Mesenchymal stem cell (in vitro differentiated cells and primary cell): Measurements from ENCODE around the gene SKOR1.

Experiments
- DNase-seq: peaks from one replicate; pipeline ENCODE4 v3.0.0-alpha.2; 2013
- H2AFZ ChIP-seq: one replicate; pipeline ENCODE4 v1.6.1; 2013; ENCODE audit warnings: low read depth, mild to moderate bottlenecking, control low read depth, inconsistent platforms, low read length, moderate library complexity
- H2AK5ac ChIP-seq: 2 replicates; pipeline ENCODE4 v1.6.1; 2013; ENCODE audit warnings: low read length, moderate library complexity, mild to moderate bottlenecking, inconsistent platforms; ENCODE audit not compliant: severe bottlenecking
- H2BK120ac ChIP-seq: one replicate; pipeline ENCODE4 v1.6.1; 2013; ENCODE audit warnings: low read depth, mild to moderate bottlenecking, inconsistent platforms, low read length, moderate library complexity
- H2BK12ac ChIP-seq, 2 experiments: one replicate each; pipeline ENCODE4 v1.6.1; 2013; ENCODE audit warnings: inconsistent platforms in 2 of 2, low read length in 2 of 2, mild to moderate bottlenecking in 2 of 2, moderate library complexity in 2 of 2, control low read depth in 1 of 2
- H2BK15ac ChIP-seq: one replicate; pipeline ENCODE4 v1.6.1; 2013; ENCODE audit warnings: mild to moderate bottlenecking, low read depth, inconsistent platforms; ENCODE audit not compliant: poor library complexity, severe bottlenecking
- H2BK5ac ChIP-seq: 2 replicates; pipeline ENCODE4 v1.6.1; 2013; ENCODE audit warnings: low read depth, mild to moderate bottlenecking, low read length, control low read depth, inconsistent platforms; ENCODE audit not compliant: poor library complexity, severe bottlenecking
- H3K14ac ChIP-seq, 2 experiments: one replicate each; pipeline ENCODE4 v1.6.1; 2013; ENCODE audit warnings: inconsistent platforms in 2 of 2, low read length in 2 of 2, control low read depth in 1 of 2, mild to moderate bottlenecking in 1 of 2, moderate library complexity in 1 of 2
- H3K18ac ChIP-seq, 2 experiments: one replicate each; pipeline ENCODE4 v1.6.1; 2013; ENCODE audit warnings: inconsistent platforms in 2 of 2, low read length in 2 of 2, control low read depth in 1 of 2, low read depth in 1 of 2, mild to moderate bottlenecking in 1 of 2
- H3K23ac ChIP-seq, 2 experiments: one replicate each; pipeline ENCODE4 v1.6.1; 2013; ENCODE audit warnings: inconsistent platforms in 2 of 2, low read length in 2 of 2, mild to moderate bottlenecking in 2 of 2, moderate library complexity in 2 of 2, control low read depth in 1 of 2
- H3K27ac ChIP-seq: 2 replicates; pipeline ENCODE4 v1.5.1; 2013; ENCODE audit warnings: mild to moderate bottlenecking, moderate library complexity, low read length, control low read depth, inconsistent platforms; ENCODE audit not compliant: poor library complexity, severe bottlenecking
- H3K27me3 ChIP-seq, 2 experiments: 2 replicates each; pipeline versions ENCODE4 v1.6.1 to v1.7.0; 2013; ENCODE audit warnings: low read length in 2 of 2, mild to moderate bottlenecking in 2 of 2, moderate library complexity in 2 of 2, control low read depth in 1 of 2, inconsistent platforms in 1 of 2; ENCODE audit not compliant: control insufficient read depth in 1 of 2, insufficient read depth in 1 of 2
- H3K36me3 ChIP-seq, 2 experiments: 2 replicates each; pipeline versions ENCODE4 v1.6.1 to v1.7.0; 2013; ENCODE audit warnings: low read length in 2 of 2, control low read depth in 1 of 2, inconsistent platforms in 1 of 2, low read depth in 1 of 2, mild to moderate bottlenecking in 1 of 2; ENCODE audit not compliant: insufficient read depth in 2 of 2, control insufficient read depth in 1 of 2
- H3K4ac ChIP-seq, 2 experiments: one replicate each; pipeline ENCODE4 v1.6.1; 2013; ENCODE audit warnings: inconsistent platforms in 2 of 2, low read length in 2 of 2, mild to moderate bottlenecking in 2 of 2, moderate library complexity in 2 of 2, control low read depth in 1 of 2, low read depth in 1 of 2
- H3K4me1 ChIP-seq: 2 replicates; pipeline ENCODE4 v1.6.1; 2013; ENCODE audit warnings: low read depth, low read length, control low read depth; ENCODE audit not compliant: control insufficient read depth, insufficient read depth
- H3K4me2 ChIP-seq: 2 replicates; pipeline ENCODE4 v1.6.1; 2013; ENCODE audit warnings: low read length, mild to moderate bottlenecking, inconsistent platforms; ENCODE audit not compliant: poor library complexity, severe bottlenecking
- H3K4me3 ChIP-seq, 2 experiments: 2 replicates each; pipeline versions ENCODE4 v1.5.1 to v1.7.0; 2013; ENCODE audit warnings: low read length in 2 of 2, mild to moderate bottlenecking in 2 of 2, control low read depth in 1 of 2, low read depth in 1 of 2; ENCODE audit not compliant: insufficient read depth in 1 of 2
- H3K79me1 ChIP-seq: replicated peaks from 2 replicates; pipeline ENCODE4 v1.6.1; 2013; ENCODE audit warnings: mild to moderate bottlenecking, control low read depth, low read length, inconsistent platforms; ENCODE audit not compliant: poor library complexity, severe bottlenecking
- H3K9ac ChIP-seq: 2 replicates; pipeline ENCODE4 v1.7.0; 2013; ENCODE audit warnings: mild to moderate bottlenecking, low read length, moderate library complexity
- H3K9me3 ChIP-seq: 2 replicates; pipeline ENCODE4 v1.7.0; 2013; ENCODE audit warnings: mild to moderate bottlenecking, low read length; ENCODE audit not compliant: control insufficient read depth
- H4K8ac ChIP-seq: one replicate; pipeline ENCODE4 v1.6.1; 2013; ENCODE audit warnings: inconsistent platforms, mild to moderate bottlenecking, low read length, moderate library complexity
- H4K91ac ChIP-seq: one replicate; pipeline ENCODE4 v1.6.1; 2013; ENCODE audit warnings: mild to moderate bottlenecking, low read length, inconsistent platforms
- WGBS: methylation state at CpG from one replicate; pipeline ENCODE4 v1.1.7; 2013; ENCODE audit warnings: mixed read lengths; 5-methylcytosine and 5-hydroxymethylcytosine counted together

SKOR1 gene

DNA sequence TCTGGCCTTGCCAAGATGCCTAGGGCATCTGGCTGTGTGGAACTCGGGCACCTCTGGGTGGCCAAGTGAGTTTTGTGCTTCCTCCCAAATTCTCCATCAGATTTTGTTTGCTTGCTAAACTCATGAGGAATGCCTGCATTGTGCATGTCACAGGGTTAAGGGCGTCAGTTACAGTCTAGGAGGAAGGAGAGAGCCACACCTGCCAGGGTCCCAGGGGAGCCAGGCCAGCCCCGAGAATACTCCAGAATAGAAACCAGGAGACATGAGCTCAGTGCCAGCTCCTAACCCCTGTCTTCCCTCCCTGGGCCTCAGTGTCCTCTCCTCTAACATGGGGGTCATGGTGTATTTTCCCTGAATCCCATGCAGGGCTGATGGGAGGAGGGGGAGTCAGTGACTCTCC lies 22.0 kb upstream of the SKOR1 start:
- peaks cover 30% of the 10 kb centered on the region for H3K4me1 ChIP-seq
- H3K36me3 ChIP-seq = peaks cover 13 to 18% of the 10 kb centered on the region in 2 experiments
- H2BK15ac ChIP-seq = no peak overlapping the region
- no peak overlapping the region for H3K23ac ChIP-seq
- H3K14ac ChIP-seq = no peak overlapping the region
- H3K27me3 ChIP-seq = no peaks in the 10 kb centered on the region
- H2AFZ ChIP-seq = no peak overlapping the region
- H2BK120ac ChIP-seq = no peak overlapping the region
- H3K9me3 ChIP-seq = no peaks in the 10 kb centered on the region
- no peak overlapping the region for H4K91ac ChIP-seq
- H2BK5ac ChIP-seq = no peak overlapping the region
- H3K27ac ChIP-seq = no peak overlapping the region
- no peak overlapping the region for H3K9ac ChIP-seq
- H2BK12ac ChIP-seq = no peak overlapping the region
- H3K4me3 ChIP-seq = no peak overlapping the region
- H3K18ac ChIP-seq = no peak overlapping the region
- no peak overlapping the region for H3K4ac ChIP-seq
- H3K4me2 ChIP-seq = no peak overlapping the region
- peak overlapping the region; percentile 38 for H2AK5ac ChIP-seq
- H4K8ac ChIP-seq = no peak overlapping the region
- no peaks in the 10 kb centered on the region for H3K79me1 ChIP-seq
- DNase-seq = no peak
- 73% methylated on average over 2 of the region's 3 CpGs for WGBS

DNA sequence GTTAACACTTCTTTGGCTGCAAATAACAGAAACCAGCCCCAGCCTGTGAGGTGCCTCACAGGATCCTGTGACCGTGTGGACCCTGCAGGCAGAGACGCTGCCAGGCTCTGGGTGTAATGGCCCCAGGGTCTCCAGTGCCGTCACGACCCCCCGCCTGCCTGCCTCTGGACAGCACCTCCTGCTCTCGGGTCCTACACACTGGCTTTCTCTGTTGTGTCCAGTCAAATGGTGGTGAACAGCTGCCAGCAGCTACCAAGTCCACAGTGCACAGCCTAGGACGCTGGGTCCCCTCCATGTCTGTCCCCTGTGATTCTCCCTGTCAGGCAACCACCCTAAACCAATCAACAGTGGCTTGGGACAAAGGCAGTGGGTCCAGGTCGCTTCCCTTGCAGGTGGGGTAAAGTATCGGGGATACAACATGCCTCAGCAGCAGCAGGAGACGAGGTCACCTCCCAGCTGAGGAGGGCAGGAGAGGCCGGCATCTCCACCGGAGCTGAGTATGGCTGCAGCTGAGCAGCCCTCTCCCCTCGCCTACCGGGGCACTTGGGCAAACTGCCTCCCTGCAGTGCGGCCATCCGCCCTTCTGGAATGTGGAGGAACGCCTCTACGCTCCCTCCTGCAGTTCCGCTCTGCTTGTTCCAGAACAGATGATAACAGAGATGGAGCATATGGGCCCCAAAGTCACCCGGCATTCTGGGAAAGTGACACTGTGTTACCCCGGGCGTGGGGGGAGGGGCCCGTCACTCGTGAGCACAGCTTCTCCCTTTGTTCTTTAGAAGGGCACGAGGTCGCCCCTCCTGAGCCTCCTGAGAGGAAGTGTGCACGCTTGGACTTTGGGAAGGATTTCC lies 21.1 kb upstream of the SKOR1 start:
- H3K23ac ChIP-seq = no peak overlapping the region
- no peak overlapping the region for H2BK5ac ChIP-seq
- no peak overlapping the region for H2BK120ac ChIP-seq
- H3K79me1 ChIP-seq = no peaks in the 10 kb centered on the region
- H3K14ac ChIP-seq = no peak overlapping the region
- H2AFZ ChIP-seq = no peak overlapping the region
- H2BK15ac ChIP-seq = no peak overlapping the region
- H3K18ac ChIP-seq = no peak overlapping the region
- H3K4me2 ChIP-seq = peak overlapping the region; percentile 19
- H3K4ac ChIP-seq = no peak overlapping the region
- H3K4me3 ChIP-seq = no peak overlapping the region
- WGBS = 54% methylated on average over 26 of the region's 27 CpGs
- H3K27ac ChIP-seq = no peak overlapping the region
- no peaks in the 10 kb centered on the region for H3K27me3 ChIP-seq
- H2BK12ac ChIP-seq = no peak overlapping the region
- H3K4me1 ChIP-seq = peaks cover 28% of the 10 kb centered on the region
- no peak overlapping the region for H3K9ac ChIP-seq
- H3K9me3 ChIP-seq = no peaks in the 10 kb centered on the region
- H4K91ac ChIP-seq = no peak overlapping the region
- peaks cover 13 to 19% of the 10 kb centered on the region in 2 experiments for H3K36me3 ChIP-seq
- no peak overlapping the region for H4K8ac ChIP-seq
- peak overlapping the region; percentile 12 for H2AK5ac ChIP-seq
- no peak for DNase-seq

DNA sequence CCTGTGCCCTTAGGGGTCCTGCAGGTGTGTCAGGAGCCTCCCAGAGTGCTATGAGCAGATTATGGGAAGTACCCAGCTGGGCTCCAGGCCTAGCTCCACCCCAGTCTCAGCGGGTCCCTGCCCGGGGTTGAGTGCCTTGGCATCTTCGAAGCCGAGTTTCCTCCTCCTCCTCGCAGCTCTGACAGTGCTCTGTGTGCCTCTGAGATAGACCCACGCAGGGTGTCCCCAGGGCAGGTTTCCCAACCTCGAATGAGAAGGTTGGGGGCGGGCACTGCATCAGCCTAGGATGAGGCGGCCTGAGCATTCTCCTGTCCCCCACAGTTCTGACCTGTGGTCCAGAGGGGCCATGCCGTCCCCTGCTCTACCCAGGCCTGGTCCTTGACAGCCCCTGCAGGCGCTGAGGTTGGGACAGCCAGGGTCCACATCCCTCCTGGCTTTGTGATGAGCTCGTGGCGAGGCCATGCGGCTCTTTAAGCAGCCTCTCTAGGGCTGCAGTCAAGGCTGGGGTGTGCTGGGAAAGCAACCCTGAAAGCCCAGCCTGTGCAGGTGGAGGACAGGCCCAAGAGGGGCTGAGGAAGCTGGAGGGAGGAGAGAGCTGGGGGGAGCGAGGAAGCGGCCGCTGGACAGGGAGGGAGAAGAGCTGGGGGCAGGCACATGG lies 20.2 kb upstream of the SKOR1 start:
- H2AFZ ChIP-seq = no peak overlapping the region
- H2BK120ac ChIP-seq = no peak overlapping the region
- peaks cover 28% of the 10 kb centered on the region for H3K4me1 ChIP-seq
- H3K23ac ChIP-seq = no peak overlapping the region
- no peak overlapping the region for H3K27ac ChIP-seq
- H3K27me3 ChIP-seq = no peaks in the 10 kb centered on the region
- 84% methylated on average over 17 of the region's 17 CpGs for WGBS
- H3K4me3 ChIP-seq = no peak overlapping the region
- H3K36me3 ChIP-seq = peaks cover 13 to 18% of the 10 kb centered on the region in 2 experiments
- DNase-seq = no peak
- H3K4me2 ChIP-seq = no peak overlapping the region
- no peaks in the 10 kb centered on the region for H3K79me1 ChIP-seq
- H4K8ac ChIP-seq = no peak overlapping the region
- H2AK5ac ChIP-seq = peak overlapping the region; percentile 75
- no peak overlapping the region for H2BK15ac ChIP-seq
- H3K9me3 ChIP-seq = no peaks in the 10 kb centered on the region
- no peak overlapping the region for H2BK5ac ChIP-seq
- H3K18ac ChIP-seq = no peak overlapping the region
- H4K91ac ChIP-seq = no peak overlapping the region
- no peak overlapping the region for H2BK12ac ChIP-seq
- no peak overlapping the region for H3K9ac ChIP-seq
- no peak overlapping the region for H3K14ac ChIP-seq
- no peak overlapping the region for H3K4ac ChIP-seq

DNA sequence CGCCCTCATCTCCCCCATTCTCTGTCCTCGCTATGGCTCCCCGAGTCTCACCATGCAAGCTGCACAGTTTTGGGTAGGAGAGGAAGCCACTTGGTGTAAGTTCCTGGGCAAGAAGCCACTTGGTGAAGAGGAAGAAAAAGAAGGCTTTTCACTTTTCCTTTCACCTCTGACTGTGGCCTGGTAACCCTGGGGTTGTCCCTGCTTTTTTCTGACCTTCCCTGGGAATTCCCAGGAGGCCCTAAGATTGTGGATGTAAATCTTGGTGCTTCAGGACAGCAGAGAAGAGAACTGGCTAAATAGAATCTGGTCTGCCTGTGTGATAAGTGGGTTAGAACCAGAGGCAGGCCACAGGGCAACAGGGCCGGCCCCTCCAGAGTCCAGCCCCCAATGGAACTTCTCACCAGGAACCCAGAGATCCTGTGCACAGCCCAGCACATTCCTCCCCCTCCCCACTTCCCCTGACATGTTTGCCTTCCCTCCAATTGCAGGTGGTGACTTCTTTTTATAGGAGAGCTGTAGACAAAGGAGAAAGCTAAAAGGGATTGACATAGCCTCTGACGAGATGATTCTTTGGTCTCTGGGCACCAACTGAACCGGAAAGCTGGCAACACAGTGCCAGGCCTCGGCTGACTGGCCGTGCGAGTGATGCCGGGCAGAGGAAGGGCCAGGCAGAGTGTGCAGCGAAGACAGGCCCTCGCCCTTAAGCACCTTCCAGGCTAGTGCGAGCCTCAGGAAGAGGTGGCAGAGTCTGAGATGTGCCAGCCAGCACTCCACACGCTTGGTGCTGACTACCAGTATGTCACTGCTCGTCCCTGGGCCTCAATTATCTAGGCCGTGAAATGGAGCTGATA lies 19.4 kb upstream of the SKOR1 start:
- Histone ChIP-seq H2BK5ac (no peak overlapping the region), H3K27ac (no peak overlapping the region), H3K27me3 (no peaks in the 10 kb centered on the region), H2AFZ (no peak overlapping the region), H2BK12ac (no peak overlapping the region), H2BK120ac (no peak overlapping the region), H3K23ac (no peak overlapping the region), H3K79me1 (no peaks in the 10 kb centered on the region), H3K36me3 (peaks cover 13 to 18% of the 10 kb centered on the region in 2 experiments), H3K14ac (no peak overlapping the region), H3K9me3 (no peaks in the 10 kb centered on the region), H3K4me2 (no peak overlapping the region), H3K4ac (no peak overlapping the region), H4K91ac (no peak overlapping the region), H4K8ac (no peak overlapping the region), H3K18ac (no peak overlapping the region), H2BK15ac (no peak overlapping the region), H3K4me1 (peaks cover 28% of the 10 kb centered on the region), H3K4me3 (no peak overlapping the region), H2AK5ac (peak overlapping the region; percentile 24), H3K9ac (no peak overlapping the region)
- 90% methylated on average over 16 of the region's 16 CpGs for WGBS
- no peak for DNase-seq
